Left lung (tissue), 10 donors: ENCODE measurements around the gene DLST. TPM values are rescaled to one million over a fixed set of nuclear protein-coding genes. Genes with fewer than 3 reads are reported as not detected.

Source experiments
- ATAC-seq: fragments of 200-7000 bp; cut with Tn5 transposase; one replicate; pipeline ENCODE4 v1.9.1; 2020; ENCODE audit warnings: moderate library complexity
- DNase-seq, 4 donors: peaks; one replicate each; pipeline ENCODE4 v3.0.0-alpha.2; 2013 to 2020
- H3K27ac ChIP-seq, 2 donors: fragments of 200-600 bp; sonication (generic) in 1 of 2; one replicate each; pipeline versions ENCODE4 v1.5.0 to v1.8.0; 2020 to 2021
- H3K27me3 ChIP-seq, 2 donors: fragments of 200-600 bp; sonication (generic) in 1 of 2; one replicate each; pipeline versions ENCODE4 v1.5.0 to v1.8.0; 2020 to 2021
- H3K36me3 ChIP-seq, 2 donors: fragments of 200-600 bp; sonication (generic) in 1 of 2; one replicate each; pipeline versions ENCODE4 v1.5.0 to v1.8.0; 2020 to 2021
- H3K4me1 ChIP-seq, 2 donors: fragments of 200-600 bp; one replicate each; pipeline ENCODE4 v1.8.0; 2021
- H3K4me3 ChIP-seq, 2 donors: fragments of 200-600 bp; sonication (generic) in 1 of 2; one replicate each; pipeline versions ENCODE4 v1.5.0 to v1.8.0; 2020 to 2021; ENCODE audit warnings: mild to moderate bottlenecking in 1 of 2
- H3K9me3 ChIP-seq, 2 donors: fragments of 200-600 bp; sonication (generic) in 1 of 2; one replicate each; pipeline versions ENCODE4 v1.5.0 to v1.8.0; 2020 to 2021
- CTCF ChIP-seq, 2 donors: fragments of 200-600 bp; sonication (generic) in 1 of 2; IDR thresholded peaks; one replicate each; pipeline versions ENCODE4 v1.5.0 to v1.8.0; 2021; ENCODE audit warnings: antibody characterized with exemption in 2 of 2
- intact Hi-C, 2 donors: fragments of 100-400 bp; cut with DNase I; formaldehyde crosslinking; loops; one replicate each; pipeline versions ENCODE4 v1.11.2 to v1.14.2; 2022
- polyA plus RNA-seq, 6 donors: library from polyadenylated mRNA; unstranded; fragments of 120-200 nt; gene quantifications; one replicate each; pipeline ENCODE4 v1.2.1, GENCODE V29; 2013; ENCODE audit not compliant: insufficient read length in 6 of 6
- total RNA-seq, 2 donors: library from RNA; stranded (reverse); fragmentation: NEBNext Ultra II Directional; extraction: Animal tissue kit (Norgen Biotek cat#: 25700); gene quantifications; one replicate each; pipeline ENCODE4 v1.2.1, GENCODE V29; 2021
- donor health status: DM: no; HTN: yes; CAD: no.
- donor health status: DM: no; HTN: no; CAD: no.

Gene DLST
- total and polyA plus RNA-seq, 8 donors: 88.3 to 104 (median 96.3) TPM

- H3K4me1 ChIP-seq: peaks cover 0 to 7% of the 10 kb centered on the region in 2 donors
- intact Hi-C loops: loop anchor here in 1 of 2 donors (5.0 kb wide), 1 partner anchor 48 kb away; no protein-coding TSS in a partner anchor
- H3K36me3 ChIP-seq: peaks cover 0 to 15% of the 10 kb centered on the region in 2 donors
- H3K9me3 ChIP-seq: no peaks in the 10 kb centered on the region
- no peak for DNase-seq
- TF ChIP-seq CTCF (IDR thresholded peaks at IDR 0.05): no peak
- H3K27ac ChIP-seq: no peak overlapping the region
- no peak overlapping the region for H3K4me3 ChIP-seq
- no peaks in the 10 kb centered on the region for H3K27me3 ChIP-seq
- no peak for ATAC-seq
Observed at GRCh38 chr14:74909911-74910310, 28.2 kb downstream of the DLST start.

GRCh38 chr14:74910556-74910955 lies 28.8 kb downstream of the DLST start:
- no peak for TF ChIP-seq CTCF (IDR thresholded peaks at IDR 0.05)
- Histone ChIP-seq H3K9me3 (no peaks in the 10 kb centered on the region), H3K27ac (no peak overlapping the region), H3K4me1 (peaks cover 0 to 7% of the 10 kb centered on the region in 2 donors), H3K36me3 (peaks cover 0 to 8% of the 10 kb centered on the region in 2 donors), H3K27me3 (no peaks in the 10 kb centered on the region), H3K4me3 (no peak overlapping the region)
- DNase-seq: no peak
- intact Hi-C loops: no loop called here
- ATAC-seq: no peak

- H3K27ac ChIP-seq: no peak overlapping the region
- H3K4me1 ChIP-seq: peaks cover 0 to 3% of the 10 kb centered on the region in 2 donors
- H3K27me3 ChIP-seq: no peaks in the 10 kb centered on the region
- no peak for TF ChIP-seq CTCF (IDR thresholded peaks at IDR 0.05)
- DNase-seq (no peak), ATAC-seq (no peak)
- intact Hi-C loops: no loop called here
- peaks cover 0 to 8% of the 10 kb centered on the region in 2 donors for H3K36me3 ChIP-seq
- H3K4me3 ChIP-seq: no peak overlapping the region
- no peaks in the 10 kb centered on the region for H3K9me3 ChIP-seq
Observed at GRCh38 chr14:74911221-74911620, 29.5 kb downstream of the DLST start.

GRCh38 chr14:74911704-74912103 lies 30.0 kb downstream of the DLST start:
- peaks cover 0 to 3% of the 10 kb centered on the region in 2 donors for H3K4me1 ChIP-seq
- TF ChIP-seq CTCF (IDR thresholded peaks at IDR 0.05): no peak
- intact Hi-C loops: no loop called here
- no peaks in the 10 kb centered on the region for H3K27me3 ChIP-seq
- H3K27ac ChIP-seq: no peak overlapping the region
- H3K4me3 ChIP-seq: no peak overlapping the region
- ATAC-seq (no peak), DNase-seq (no peak)
- H3K9me3 ChIP-seq: no peaks in the 10 kb centered on the region
- H3K36me3 ChIP-seq: peaks cover 0 to 3% of the 10 kb centered on the region in 2 donors

GRCh38 chr14:74912111-74912510 lies 30.4 kb downstream of the DLST start:
- H3K4me3 ChIP-seq: no peak overlapping the region
- intact Hi-C loops: no loop called here
- no peak overlapping the region for H3K27ac ChIP-seq
- peaks cover 2 to 3% of the 10 kb centered on the region in 2 donors for H3K4me1 ChIP-seq
- no peaks in the 10 kb centered on the region for H3K9me3 ChIP-seq
- no peak for TF ChIP-seq CTCF (IDR thresholded peaks at IDR 0.05)
- H3K27me3 ChIP-seq: no peaks in the 10 kb centered on the region
- DNase-seq: no peak
- no peak for ATAC-seq
- H3K36me3 ChIP-seq: no peaks in the 10 kb centered on the region
